GM19023 (cell line): Measurements from ENCODE around the gene IGFBP6.
A peak's percentile ranks its signal among the peaks of the same experiment; 100 is the strongest.

ENCODE experiments used
- ATAC-seq: cut with Tn5 transposase; IDR thresholded peaks from one replicate; pipeline ENCODE4 v1.9.1; 2021; ENCODE audit warnings: mild to moderate bottlenecking, moderate library complexity; ENCODE audit not compliant: unreplicated experiment

IGFBP6 gene, protein sequence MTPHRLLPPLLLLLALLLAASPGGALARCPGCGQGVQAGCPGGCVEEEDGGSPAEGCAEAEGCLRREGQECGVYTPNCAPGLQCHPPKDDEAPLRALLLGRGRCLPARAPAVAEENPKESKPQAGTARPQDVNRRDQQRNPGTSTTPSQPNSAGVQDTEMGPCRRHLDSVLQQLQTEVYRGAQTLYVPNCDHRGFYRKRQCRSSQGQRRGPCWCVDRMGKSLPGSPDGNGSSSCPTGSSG

GRCh38 chr12:53097564-53098353, at the start of gene IGFBP6:
Gene IGFBP6 (plus strand): TSS chr12:53097667. CDS start chr12:53097718, 51 bp downstream.
- peak; percentile 61 for ATAC-seq

- no peak for ATAC-seq
These were observed 49.3 kb upstream of the IGFBP6 start for GRCh38 chr12:53048033-53048779.

DNA sequence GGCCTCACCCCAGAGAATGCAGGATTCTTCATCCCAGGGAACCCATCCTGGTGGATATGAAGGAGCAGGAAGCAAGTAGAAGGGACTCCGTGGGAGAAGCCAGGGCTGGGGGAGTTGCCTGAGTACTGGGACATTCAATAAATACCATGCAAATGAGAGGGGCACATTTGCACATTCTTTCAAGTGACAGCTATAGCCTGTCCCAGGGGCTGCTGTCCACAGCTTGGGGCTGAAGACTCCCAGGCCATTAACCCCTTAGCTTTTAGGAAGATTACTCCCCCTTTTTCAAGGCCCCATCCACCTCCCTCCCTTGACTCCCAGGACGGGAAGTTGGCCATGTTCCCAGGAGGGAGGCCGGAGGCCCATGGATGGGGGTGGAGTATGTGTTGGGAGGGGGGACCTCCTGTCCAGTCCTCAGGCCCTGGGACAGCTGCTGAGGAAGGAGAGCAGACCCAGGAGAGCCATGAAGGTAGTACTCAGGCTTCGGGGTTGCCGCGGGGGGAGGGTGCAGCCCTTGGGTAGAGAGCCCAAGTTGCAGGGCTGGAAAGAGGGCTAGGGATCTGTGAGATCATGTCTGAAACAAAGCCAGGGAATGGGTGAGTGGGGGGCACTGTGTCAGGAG, 48.6 kb upstream of the IGFBP6 start:
- no peak for ATAC-seq

- ATAC-seq: no peak
These were observed 47.7 kb upstream of the IGFBP6 start, which contains the start of gene TNS2 for GRCh38 chr12:53049571-53050318. Gene TNS2 (plus strand): TSS chr12:53050065. CDS start chr12:53050186, 121 bp downstream.

DNA sequence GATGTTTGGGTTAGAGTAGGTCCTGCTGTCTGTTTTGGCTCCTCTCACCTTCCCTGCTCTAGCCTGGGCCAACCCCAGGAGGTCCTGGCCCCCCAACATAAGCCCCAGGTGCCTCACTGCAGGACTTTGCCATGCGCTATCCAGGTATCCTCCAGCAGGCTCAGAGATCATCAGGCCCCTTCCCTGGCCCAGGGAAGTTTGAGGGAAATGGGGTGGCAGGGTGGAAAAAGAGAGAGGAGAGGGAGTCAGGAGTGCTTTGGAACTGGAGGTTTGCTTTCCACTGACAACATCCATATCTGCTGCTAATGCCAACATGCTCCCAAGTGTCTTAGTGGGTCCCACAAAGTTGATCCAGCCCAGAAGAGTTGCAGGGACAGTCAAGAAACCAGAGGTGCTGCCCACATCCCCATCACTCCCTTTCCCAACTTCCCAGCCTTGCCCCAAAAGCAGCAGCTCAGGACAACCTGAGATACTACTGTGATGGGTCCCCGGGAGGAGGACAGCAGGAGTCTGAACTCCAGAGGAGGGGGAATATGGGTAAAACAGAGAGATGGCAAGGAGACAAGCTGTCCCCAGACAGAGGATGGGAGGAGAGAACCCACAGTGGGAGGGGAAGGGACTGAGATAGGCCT, 46.9 kb upstream of the IGFBP6 start:
- ATAC-seq: no peak

- ATAC-seq: no peak
These were observed 46.2 kb upstream of the IGFBP6 start for GRCh38 chr12:53051058-53051880.

GRCh38 chr12:53051881-53052412, 45.5 kb upstream of the IGFBP6 start:
- no peak for ATAC-seq

- no peak for ATAC-seq
These were observed 44.8 kb upstream of the IGFBP6 start for GRCh38 chr12:53052419-53053217.

DNA sequence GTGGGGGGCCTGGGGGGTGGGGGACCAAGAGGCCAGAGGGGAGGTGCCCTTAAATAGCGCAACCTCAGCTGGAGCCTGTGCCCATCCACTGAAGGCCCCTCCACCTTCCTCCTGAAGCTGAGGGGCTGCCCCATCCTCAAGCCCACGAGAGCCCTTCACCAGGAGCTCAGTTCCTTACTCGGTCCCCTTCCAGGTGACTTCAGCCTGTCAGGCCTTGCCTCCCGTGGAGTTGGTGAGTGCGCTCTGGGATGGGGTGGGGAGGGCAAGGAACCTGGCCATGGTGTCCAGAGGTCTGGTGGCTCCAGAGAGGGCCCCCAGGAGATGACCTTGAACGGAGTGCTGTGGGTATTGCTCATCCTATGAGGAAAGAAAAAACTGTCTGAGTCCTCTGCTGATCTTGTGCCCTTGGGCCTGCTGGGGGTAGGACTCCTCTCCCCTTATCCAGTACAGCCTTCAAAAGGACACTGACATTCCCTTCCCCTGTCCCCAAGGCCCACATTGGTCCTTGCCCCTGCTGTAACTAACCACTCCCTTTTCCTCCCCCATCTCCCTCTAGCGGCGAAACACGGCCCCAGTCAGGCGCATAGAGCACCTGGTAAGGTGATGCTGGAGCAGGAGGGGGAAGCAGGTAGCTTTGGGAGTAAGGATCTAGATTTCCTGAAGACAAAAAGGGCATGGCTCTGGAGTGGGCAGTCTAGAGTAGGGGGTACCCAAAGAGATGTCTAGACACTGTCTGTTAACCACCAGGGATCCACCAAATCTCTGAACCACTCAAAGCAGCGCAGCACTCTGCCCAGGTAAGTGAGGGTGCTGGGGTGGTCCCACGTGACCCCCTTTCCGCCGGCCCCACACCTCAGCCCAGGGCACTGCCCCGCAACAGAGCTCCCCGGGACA, 44.0 kb upstream of the IGFBP6 start:
- ATAC-seq: no peak

- peak; percentile 92 for ATAC-seq
These were observed 43.2 kb upstream of the IGFBP6 start for GRCh38 chr12:53054112-53054878.

DNA sequence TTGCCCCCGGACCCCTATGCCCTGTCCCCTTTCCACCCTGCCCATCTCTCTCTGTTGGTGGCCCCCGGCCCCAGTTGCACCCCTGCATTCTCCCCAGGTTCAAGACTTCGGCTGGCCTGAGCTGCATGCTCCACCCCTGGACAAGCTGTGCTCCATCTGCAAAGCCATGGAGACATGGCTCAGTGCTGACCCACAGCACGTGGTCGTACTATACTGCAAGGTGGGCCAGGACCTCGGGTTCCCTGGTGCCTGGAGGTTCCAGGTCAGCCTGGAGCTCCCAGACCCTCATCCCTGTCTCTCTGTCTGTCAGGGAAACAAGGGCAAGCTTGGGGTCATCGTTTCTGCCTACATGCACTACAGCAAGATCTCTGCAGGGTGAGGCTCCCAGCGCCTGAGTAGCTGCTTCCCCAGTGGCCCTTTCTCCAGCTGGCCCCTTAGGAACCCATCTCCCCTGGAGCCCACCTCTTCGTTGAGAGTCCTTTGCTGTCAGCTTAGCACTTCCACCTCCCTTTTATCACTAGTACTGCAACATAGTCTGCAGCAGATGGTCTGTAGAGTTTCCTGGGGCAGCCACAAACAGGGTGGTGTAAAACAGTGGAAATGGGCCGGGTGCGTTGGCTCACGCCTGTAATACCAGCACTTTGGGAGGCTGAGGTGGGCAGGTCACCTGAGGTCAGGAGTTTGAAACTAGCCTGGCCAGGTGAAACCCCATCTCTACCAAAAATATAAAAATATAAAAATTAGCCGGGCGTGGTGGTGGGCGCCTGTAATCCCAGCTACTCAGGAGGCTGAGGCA, 41.8 kb upstream of the IGFBP6 start:
- no peak for ATAC-seq

DNA sequence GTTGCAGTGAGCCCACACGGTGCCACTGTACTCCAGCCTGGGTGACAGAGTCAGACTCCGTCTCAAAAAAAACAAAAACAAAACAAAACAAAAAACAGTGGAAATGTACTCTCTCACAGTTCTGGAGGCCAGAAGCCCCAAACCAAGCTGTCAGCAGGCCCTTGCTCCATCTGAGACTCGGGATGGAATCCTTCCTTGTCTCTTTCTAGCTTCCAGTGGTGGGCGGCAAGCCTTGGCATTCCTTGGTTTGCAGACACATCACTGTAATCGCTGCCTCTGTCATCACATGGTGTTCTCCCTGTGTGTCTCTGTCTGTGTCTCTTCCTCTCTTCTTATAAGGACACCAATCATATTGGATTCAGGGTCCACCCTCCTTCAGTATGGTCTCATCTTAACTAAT, 41.2 kb upstream of the IGFBP6 start:
- no peak for ATAC-seq

- no peak for ATAC-seq
These were observed 40.6 kb upstream of the IGFBP6 start for GRCh38 chr12:53056901-53057300.

DNA sequence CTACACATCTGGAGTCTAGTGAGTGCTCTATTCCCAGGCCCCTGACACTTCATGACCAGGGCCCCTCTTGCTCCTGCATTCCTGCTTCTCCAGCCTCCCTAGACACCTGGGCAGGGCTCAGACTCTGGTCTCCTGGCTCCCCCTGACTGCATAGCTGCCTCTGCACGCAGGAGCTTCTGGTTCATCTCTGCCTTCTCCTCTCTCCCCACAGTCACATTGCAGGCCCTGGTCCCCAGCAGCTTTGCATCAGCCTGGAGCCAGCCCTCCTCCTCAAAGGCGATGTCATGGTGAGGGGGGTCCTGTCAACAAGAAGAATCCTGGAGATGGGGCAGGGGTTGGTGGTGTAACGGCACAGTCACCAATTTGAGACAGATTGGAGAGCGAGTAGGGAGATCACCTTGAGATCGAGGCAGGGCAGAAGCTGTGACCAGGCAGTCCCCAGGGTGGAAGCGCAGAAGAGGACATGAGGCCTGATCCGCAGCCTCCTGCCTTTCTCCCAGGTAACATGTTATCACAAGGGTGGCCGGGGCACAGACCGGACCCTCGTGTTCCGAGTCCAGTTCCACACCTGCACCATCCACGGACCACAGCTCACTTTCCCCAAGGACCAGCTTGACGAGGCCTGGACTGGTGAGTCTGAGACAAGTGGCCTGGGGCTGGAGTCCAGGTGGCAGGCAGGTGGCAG, 39.5 kb upstream of the IGFBP6 start:
- ATAC-seq: no peak
